ENCODE measurements around the gene MTRF1L.

Gene MTRF1L

GRCh38 chr6:152984513-152984872 is 18.0 kb downstream of the MTRF1L start:
- H3K4me3 Mint-ChIP-seq, result peak overlapping the region; percentile 98
- no peaks in the 10 kb centered on the region for H3K27me3 Mint-ChIP-seq
- H3K36me3 Mint-ChIP-seq, result no peaks in the 10 kb centered on the region
- peaks cover 45% of the 10 kb centered on the region for H3K4me1 Mint-ChIP-seq (ENCODE audit: low read depth)
- H3K27ac Mint-ChIP-seq, result peak overlapping the region; percentile 99
- H3K9me3 Mint-ChIP-seq (ENCODE audit: low read depth), result no peaks in the 10 kb centered on the region

GRCh38 chr6:152983637-152984512 is 18.6 kb downstream of the MTRF1L start:
- H3K27me3 Mint-ChIP-seq, result no peaks in the 10 kb centered on the region
- H3K4me1 Mint-ChIP-seq (ENCODE audit: low read depth), result peaks cover 48% of the 10 kb centered on the region
- H3K9me3 Mint-ChIP-seq (ENCODE audit: low read depth), result no peaks in the 10 kb centered on the region
- peak overlapping the region; percentile 99 for H3K27ac Mint-ChIP-seq
- H3K4me3 Mint-ChIP-seq, result peak overlapping the region; percentile 98
- no peaks in the 10 kb centered on the region for H3K36me3 Mint-ChIP-seq

- Mint-ChIP-seq H3K4me1 (ENCODE audit: low read depth) (peaks cover 52% of the 10 kb centered on the region), H3K4me3 (peak within 1 kb of the TSS; percentile 98), H3K36me3 (no peaks in the 10 kb centered on the region), H3K9me3 (ENCODE audit: low read depth) (no peaks in the 10 kb centered on the region), H3K27ac (peak within 1 kb of the TSS; percentile 99), H3K27me3 (no peaks in the 10 kb centered on the region)
Measured at GRCh38 chr6:152982904-152983636, 19.4 kb downstream of the MTRF1L start, which contains the start of gene FBXO5. FBXO5 (minus strand) TSS chr6:152983041; CDS start chr6:152982959, 82 bp downstream.

- no peaks in the 10 kb centered on the region for H3K9me3 Mint-ChIP-seq (ENCODE audit: low read depth)
- H3K27me3 Mint-ChIP-seq, result no peaks in the 10 kb centered on the region
- H3K27ac Mint-ChIP-seq, result no peak overlapping the region
- peaks cover 54% of the 10 kb centered on the region for H3K4me1 Mint-ChIP-seq (ENCODE audit: low read depth)
- no peaks in the 10 kb centered on the region for H3K36me3 Mint-ChIP-seq
- H3K4me3 Mint-ChIP-seq, result peak overlapping the region; percentile 98
Measured at GRCh38 chr6:152981989-152982903, 20.3 kb downstream of the MTRF1L start.

GRCh38 chr6:152981219-152981618 is 21.3 kb downstream of the MTRF1L start:
- Mint-ChIP-seq H3K9me3 (ENCODE audit: low read depth) (no peaks in the 10 kb centered on the region), H3K4me3 (peak overlapping the region; percentile 87), H3K4me1 (ENCODE audit: low read depth) (peaks cover 53% of the 10 kb centered on the region), H3K36me3 (peaks cover 2% of the 10 kb centered on the region), H3K27ac (no peak overlapping the region), H3K27me3 (no peaks in the 10 kb centered on the region)

- peak overlapping the region; percentile 87 for H3K4me3 Mint-ChIP-seq
- H3K36me3 Mint-ChIP-seq, result peaks cover 2% of the 10 kb centered on the region
- peaks cover 53% of the 10 kb centered on the region for H3K4me1 Mint-ChIP-seq (ENCODE audit: low read depth)
- no peaks in the 10 kb centered on the region for H3K27me3 Mint-ChIP-seq
- no peak overlapping the region for H3K27ac Mint-ChIP-seq
- H3K9me3 Mint-ChIP-seq (ENCODE audit: low read depth), result no peaks in the 10 kb centered on the region
Measured at GRCh38 chr6:152980656-152981055, 21.9 kb downstream of the MTRF1L start.

- Mint-ChIP-seq H3K27me3 (no peaks in the 10 kb centered on the region), H3K27ac (no peak overlapping the region), H3K36me3 (peaks cover 9% of the 10 kb centered on the region), H3K4me3 (no peak overlapping the region), H3K4me1 (ENCODE audit: low read depth) (peaks cover 49% of the 10 kb centered on the region), H3K9me3 (ENCODE audit: low read depth) (peaks cover 4% of the 10 kb centered on the region)
Measured at GRCh38 chr6:152979116-152979515, 23.4 kb downstream of the MTRF1L start.

- Mint-ChIP-seq H3K27ac (no peak overlapping the region), H3K27me3 (no peaks in the 10 kb centered on the region), H3K4me1 (ENCODE audit: low read depth) (peaks cover 49% of the 10 kb centered on the region), H3K4me3 (no peak overlapping the region), H3K36me3 (peaks cover 16% of the 10 kb centered on the region), H3K9me3 (ENCODE audit: low read depth) (peaks cover 4% of the 10 kb centered on the region)
Measured at GRCh38 chr6:152978058-152978457, 24.5 kb downstream of the MTRF1L start.

GRCh38 chr6:152977556-152977955 is 25.0 kb downstream of the MTRF1L start:
- peaks cover 51% of the 10 kb centered on the region for H3K4me1 Mint-ChIP-seq (ENCODE audit: low read depth)

GRCh38 chr6:152976749-152977148 is 25.8 kb downstream of the MTRF1L start:
- peaks cover 48% of the 10 kb centered on the region for H3K4me1 Mint-ChIP-seq (ENCODE audit: low read depth)
- H3K27ac Mint-ChIP-seq, result no peak overlapping the region
- H3K4me3 Mint-ChIP-seq, result no peak overlapping the region
- peaks cover 16% of the 10 kb centered on the region for H3K36me3 Mint-ChIP-seq
- H3K27me3 Mint-ChIP-seq, result no peaks in the 10 kb centered on the region
- peaks cover 4% of the 10 kb centered on the region for H3K9me3 Mint-ChIP-seq (ENCODE audit: low read depth)

More at GRCh38 chr6:152977556-152977955, 25.0 kb downstream of the MTRF1L start:
- no peak overlapping the region for H3K27ac Mint-ChIP-seq
- peaks cover 16% of the 10 kb centered on the region for H3K36me3 Mint-ChIP-seq
- no peaks in the 10 kb centered on the region for H3K27me3 Mint-ChIP-seq
- H3K4me3 Mint-ChIP-seq, result no peak overlapping the region
- peaks cover 4% of the 10 kb centered on the region for H3K9me3 Mint-ChIP-seq (ENCODE audit: low read depth)

- H3K27ac Mint-ChIP-seq, result no peak overlapping the region
- peaks cover 22% of the 10 kb centered on the region for H3K36me3 Mint-ChIP-seq
- H3K4me1 Mint-ChIP-seq (ENCODE audit: low read depth), result peaks cover 36% of the 10 kb centered on the region
- peaks cover 4% of the 10 kb centered on the region for H3K9me3 Mint-ChIP-seq (ENCODE audit: low read depth)
- peak overlapping the region; percentile 28 for H3K4me3 Mint-ChIP-seq
- no peaks in the 10 kb centered on the region for H3K27me3 Mint-ChIP-seq
Measured at GRCh38 chr6:152975204-152975915, 27.1 kb downstream of the MTRF1L start.

GRCh38 chr6:152973916-152974315 is 28.6 kb downstream of the MTRF1L start:
- Mint-ChIP-seq H3K4me3 (no peak overlapping the region), H3K36me3 (peaks cover 35% of the 10 kb centered on the region), H3K27ac (no peak overlapping the region), H3K27me3 (no peaks in the 10 kb centered on the region), H3K4me1 (ENCODE audit: low read depth) (peaks cover 29% of the 10 kb centered on the region), H3K9me3 (ENCODE audit: low read depth) (peaks cover 4% of the 10 kb centered on the region)

GRCh38 chr6:152969688-152970418 is 32.7 kb downstream of the MTRF1L start:
- Mint-ChIP-seq H3K4me1 (ENCODE audit: low read depth) (peaks cover 8% of the 10 kb centered on the region), H3K9me3 (ENCODE audit: low read depth) (peaks cover 14% of the 10 kb centered on the region), H3K36me3 (peaks cover 30% of the 10 kb centered on the region), H3K27me3 (no peaks in the 10 kb centered on the region), H3K4me3 (no peak overlapping the region), H3K27ac (no peak overlapping the region)

Data from activated naive CD8-positive, alpha-beta T cell (primary cell).